GM10248 (cell line): ENCODE data around the gene ZNF750.

ENCODE experiments used
- CTCF ChIA-PET: fragments of 300-600 bp; sonication (Branson Sonifier 250); formaldehyde crosslinking; extraction: SDS; loops from one replicate; lab custom pipeline; 2021; ENCODE audit warnings: antibody characterized with exemption; lab: Yijun Ruan, JAX
- POLR2A ChIA-PET: fragments of 350-650 bp; sonication (Branson Sonifier 250); formaldehyde crosslinking; extraction: SDS; loops from one replicate; lab custom pipeline; 2020; ENCODE audit warnings: antibody characterized with exemption; lab: Yijun Ruan, JAX
- DNase-seq: peaks from one replicate; pipeline ENCODE4 v3.0.0; 2012; ENCODE audit errors: extremely low spot score
- TF ChIP-seq, protein P1 (sequence below): IDR thresholded peaks from 2 replicates; pipeline ENCODE4 v1.5.1; 2012; ENCODE audit warnings: mild to moderate bottlenecking, low read depth; ENCODE audit errors: extremely low read depth, missing control alignments, control extremely low read depth

Gene ZNF750

DNA sequence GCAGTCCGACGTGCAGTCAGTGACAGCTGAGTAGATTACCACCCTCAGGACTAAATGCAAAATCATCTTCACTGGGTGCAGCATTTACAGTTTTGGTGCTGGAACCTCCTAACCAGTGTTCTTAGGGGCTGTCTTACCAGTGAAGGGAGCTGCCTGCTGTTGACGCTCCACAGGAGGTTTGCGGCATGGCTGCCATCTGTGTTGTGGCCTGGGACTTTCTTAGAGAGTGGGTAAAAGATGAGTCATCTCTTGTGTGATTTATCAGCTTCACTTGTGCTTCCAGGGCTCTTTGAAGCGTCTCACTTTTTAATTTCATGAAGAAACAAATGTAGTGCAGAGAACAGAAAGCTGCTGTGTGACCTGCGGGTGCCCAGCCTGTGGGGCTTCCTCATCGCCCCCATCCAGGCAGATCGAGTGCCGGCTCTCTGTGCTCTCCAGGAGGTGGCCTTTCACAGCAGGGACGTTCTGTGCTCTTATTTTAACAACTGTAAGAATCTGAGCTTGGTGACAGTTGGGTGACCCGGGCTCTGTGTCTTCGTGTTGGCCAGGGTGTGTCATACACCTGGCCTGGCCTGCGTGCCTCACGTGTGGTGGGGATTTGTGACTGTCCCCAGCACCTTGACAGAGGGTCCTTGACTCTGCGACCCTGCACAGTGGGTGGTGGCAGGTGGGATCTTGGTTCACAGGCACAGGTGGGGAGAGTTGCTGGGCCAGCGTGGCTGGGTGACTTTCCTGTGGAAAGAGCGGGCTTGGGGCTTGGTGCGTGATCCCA is 24.3 kb upstream of the ZNF750 start:
- POLR2A ChIA-PET = interaction anchor here (0.7 kb wide), 1 partner anchor 21 kb away, joined by 3 read pairs; no protein-coding TSS in a partner anchor
- TF ChIP-seq, protein P1, sequence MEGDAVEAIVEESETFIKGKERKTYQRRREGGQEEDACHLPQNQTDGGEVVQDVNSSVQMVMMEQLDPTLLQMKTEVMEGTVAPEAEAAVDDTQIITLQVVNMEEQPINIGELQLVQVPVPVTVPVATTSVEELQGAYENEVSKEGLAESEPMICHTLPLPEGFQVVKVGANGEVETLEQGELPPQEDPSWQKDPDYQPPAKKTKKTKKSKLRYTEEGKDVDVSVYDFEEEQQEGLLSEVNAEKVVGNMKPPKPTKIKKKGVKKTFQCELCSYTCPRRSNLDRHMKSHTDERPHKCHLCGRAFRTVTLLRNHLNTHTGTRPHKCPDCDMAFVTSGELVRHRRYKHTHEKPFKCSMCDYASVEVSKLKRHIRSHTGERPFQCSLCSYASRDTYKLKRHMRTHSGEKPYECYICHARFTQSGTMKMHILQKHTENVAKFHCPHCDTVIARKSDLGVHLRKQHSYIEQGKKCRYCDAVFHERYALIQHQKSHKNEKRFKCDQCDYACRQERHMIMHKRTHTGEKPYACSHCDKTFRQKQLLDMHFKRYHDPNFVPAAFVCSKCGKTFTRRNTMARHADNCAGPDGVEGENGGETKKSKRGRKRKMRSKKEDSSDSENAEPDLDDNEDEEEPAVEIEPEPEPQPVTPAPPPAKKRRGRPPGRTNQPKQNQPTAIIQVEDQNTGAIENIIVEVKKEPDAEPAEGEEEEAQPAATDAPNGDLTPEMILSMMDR = no peak
- peak; percentile 87 for DNase-seq
- CTCF ChIA-PET = interaction anchor here (1.1 to 1.9 kb wide), 10 partner anchors 7 to 83 kb away, joined by 3 to 11 read pairs (median 4); no protein-coding TSS in a partner anchor

DNA sequence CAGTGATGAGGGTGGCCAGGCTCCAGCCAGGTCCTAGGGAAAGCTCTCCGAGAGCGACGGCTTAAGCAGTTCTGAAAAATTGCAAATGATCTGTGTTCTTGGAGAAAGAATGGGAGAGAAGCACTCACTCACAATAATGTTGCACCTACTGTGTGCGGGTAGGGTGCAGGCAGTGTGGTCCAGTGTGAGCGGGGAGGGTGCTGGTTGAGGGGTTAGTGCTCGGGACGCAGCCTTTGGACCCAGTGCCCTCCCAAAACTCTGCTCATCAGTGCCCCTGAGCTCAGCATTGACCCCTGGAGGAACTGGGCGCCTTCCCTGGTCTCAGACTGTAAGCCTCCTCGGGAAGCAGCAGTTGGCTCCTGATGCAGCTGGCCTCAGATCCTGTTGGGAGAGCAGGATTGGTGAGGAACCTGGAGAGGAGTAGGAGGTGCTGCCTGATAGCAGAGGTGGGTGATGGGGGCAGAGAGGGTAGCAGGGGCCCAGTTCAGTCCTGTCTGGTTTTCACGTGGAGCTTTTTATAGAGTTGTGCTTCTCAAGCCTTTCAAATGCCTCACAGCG is 23.6 kb upstream of the ZNF750 start:
- no peak for DNase-seq
- TF ChIP-seq, protein P1 = no peak
- ChIA-PET CTCF (interaction anchor here (1.3 to 1.9 kb wide), 8 partner anchors 8 to 82 kb away, joined by 3 to 11 read pairs (median 4); no protein-coding TSS in a partner anchor), POLR2A (no interaction called here)

GRCh38 chr17:82862737-82863382 is 23.0 kb upstream of the ZNF750 start:
- CTCF ChIA-PET = interaction anchor here (1.3 to 1.9 kb wide), 7 partner anchors 8 to 81 kb away, joined by 3 to 11 read pairs (median 4); no protein-coding TSS in a partner anchor
- TF ChIP-seq, protein P1 = no peak
- DNase-seq = no peak
- POLR2A ChIA-PET = no interaction called here

- TF ChIP-seq, protein P1 = no peak
- CTCF ChIA-PET = interaction anchor here (1.6 to 5.7 kb wide), 2 partner anchors 9 kb away, joined by 3 to 21 read pairs; no protein-coding TSS in a partner anchor
- no peak for DNase-seq
- POLR2A ChIA-PET = interaction anchor here (0.7 kb wide), 1 partner anchor 11 kb away, joined by 4 read pairs; no protein-coding TSS in a partner anchor
These were observed 22.4 kb upstream of the ZNF750 start for GRCh38 chr17:82862191-82862590.

DNA sequence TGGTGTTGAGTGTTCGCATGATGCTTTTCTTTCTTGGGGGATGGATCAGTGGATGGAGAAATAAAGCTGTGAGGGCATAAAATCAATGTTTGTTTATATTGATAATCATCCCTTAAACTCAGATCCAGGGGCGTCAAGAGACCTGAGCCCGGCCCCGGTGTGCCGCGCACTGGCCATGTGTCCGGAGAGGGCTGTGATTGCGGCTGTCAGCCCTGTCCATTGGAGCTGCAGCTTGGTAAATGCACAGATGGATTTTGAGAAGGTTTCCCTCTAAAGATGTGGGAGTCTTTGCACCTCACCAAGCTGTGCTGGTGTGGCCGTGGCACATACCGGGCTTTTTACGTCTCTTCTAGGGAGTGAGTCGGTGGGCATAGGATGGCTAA is 21.6 kb upstream of the ZNF750 start:
- TF ChIP-seq, protein P1 = no peak
- POLR2A ChIA-PET = no interaction called here
- CTCF ChIA-PET = interaction anchor here (0.9 to 5.7 kb wide), 5 partner anchors 9 to 81 kb away, joined by 3 to 21 read pairs (median 3); no protein-coding TSS in a partner anchor
- DNase-seq = no peak
